Retina (tissue), 1 donor: Measurements from ENCODE around the gene GIPC2.
"Not testable (repeated sequence)": the region's sequence is repeated elsewhere in the genome, so short reads cannot be mapped to it uniquely, and the experiment has no call there.

ENCODE experiments used
- DNase-seq: peaks from one replicate; pipeline ENCODE4 v3.0.0-alpha.2; 2016

Gene GIPC2

DNA sequence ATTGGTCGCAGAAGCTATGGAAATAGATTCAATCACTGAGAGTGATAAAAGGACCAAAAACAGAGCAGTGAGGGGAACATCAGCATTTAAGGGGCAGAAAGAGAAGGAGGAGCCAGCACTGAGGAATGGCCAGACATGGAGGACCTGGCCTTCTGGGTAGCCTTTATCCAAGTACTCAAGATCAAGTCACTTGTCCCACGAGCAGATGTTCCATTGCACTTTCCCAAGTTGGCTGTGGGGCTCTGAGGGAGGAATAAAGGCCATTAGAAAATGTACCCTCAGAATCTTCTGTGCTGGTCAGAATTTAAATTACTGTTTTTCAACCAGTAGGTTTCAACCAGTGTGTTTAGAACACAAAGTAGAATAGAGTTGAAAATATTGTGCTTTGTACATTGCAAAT, 55.3 kb downstream of the GIPC2 start:
- DNase-seq, result no peak

DNA sequence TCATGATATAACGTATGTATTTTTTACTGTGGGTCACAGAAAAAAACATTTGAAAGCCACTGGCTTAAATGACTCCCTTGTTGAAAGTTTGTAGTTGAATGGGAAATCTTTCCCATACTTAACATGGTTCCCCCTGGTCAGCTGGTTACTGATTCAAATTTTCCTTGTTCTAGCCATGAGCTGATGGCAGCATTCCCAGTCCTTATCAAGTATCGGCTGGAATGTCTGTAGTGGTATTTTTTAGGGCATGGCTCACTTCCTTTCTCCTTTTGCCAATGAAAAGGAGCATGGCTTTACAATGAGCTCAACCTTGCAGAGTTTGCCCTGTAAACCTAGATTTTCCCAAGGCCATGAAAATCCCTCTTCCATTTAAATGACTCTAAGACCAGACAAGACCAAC, 55.7 kb downstream of the GIPC2 start:
- no peak for DNase-seq

DNA sequence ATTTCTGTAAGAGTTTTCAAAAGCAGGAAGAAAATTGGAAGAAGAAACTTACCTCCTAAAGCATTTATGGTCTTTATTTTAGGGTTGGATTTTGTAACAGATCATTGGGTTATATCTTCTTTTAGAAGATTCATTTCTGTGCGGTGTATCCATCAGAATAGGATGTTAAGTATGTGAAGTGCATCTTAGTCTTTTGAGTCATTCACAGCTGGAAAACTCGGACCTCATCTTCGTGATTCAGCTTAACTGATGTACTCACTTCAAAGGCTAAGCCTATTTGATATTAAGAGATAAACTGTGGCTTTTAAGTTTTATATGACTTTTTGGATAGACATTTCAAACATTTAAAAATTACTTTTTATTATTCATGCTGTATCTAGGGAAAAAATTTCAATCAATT, 56.3 kb downstream of the GIPC2 start:
- no peak for DNase-seq

DNA sequence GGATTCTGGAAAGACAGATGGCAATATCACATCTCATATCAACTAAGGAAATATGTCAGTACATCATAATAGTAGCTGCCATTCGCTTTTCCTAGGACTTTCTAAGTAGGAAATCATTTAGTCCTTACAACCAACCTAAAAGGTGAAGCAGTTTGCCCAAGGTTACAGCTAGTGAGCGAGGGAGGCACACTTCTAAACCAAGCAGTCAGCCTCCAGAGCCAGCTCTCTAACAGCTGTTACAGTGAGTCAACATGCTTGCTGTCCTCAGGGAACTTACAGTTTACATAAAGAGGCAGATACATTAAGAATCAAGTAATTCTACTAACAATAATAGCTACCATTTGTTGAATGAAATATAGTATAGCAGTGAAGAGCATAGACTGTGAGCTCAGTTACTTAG, 57.1 kb downstream of the GIPC2 start:
- no peak for DNase-seq

DNA sequence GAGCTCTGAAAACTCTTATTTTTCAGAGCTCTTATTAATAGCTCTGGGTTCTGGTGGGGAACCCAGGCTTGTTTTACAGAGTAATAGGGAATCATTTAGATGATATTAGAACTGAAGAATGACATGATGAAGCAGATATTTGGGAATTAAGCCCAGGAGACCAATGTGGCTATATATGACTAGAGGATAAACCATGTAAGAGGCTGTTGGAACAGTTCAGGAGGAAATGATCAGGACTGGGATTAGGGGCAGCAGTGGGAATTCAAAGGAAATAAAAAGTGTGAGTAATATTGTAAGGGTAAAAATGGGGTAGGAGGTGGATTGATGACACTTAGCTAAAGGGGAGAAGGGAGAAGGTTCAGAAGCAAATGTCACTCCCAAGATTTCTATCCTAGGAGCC, 58.6 kb downstream of the GIPC2 start:
- no peak for DNase-seq

DNA sequence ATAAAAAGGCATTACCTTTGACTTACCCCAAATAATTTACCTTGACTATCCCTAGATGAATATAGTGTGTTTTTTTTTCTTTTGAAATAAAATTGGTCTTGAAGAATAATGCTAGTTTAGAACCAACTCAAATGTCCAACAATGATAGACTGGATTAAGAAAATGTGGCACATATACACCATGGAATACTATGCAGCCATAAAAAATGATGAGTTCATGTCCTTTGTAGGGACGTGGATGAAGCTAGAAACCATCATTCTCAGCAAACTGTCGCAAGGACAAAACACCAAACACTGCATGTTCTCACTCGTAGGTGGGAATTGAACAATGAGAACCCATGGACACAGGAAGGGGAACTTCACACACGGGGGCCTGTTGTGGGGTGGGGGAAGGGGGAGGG, 63.9 kb downstream of the GIPC2 start:
- not testable (repeated sequence) for DNase-seq

DNA sequence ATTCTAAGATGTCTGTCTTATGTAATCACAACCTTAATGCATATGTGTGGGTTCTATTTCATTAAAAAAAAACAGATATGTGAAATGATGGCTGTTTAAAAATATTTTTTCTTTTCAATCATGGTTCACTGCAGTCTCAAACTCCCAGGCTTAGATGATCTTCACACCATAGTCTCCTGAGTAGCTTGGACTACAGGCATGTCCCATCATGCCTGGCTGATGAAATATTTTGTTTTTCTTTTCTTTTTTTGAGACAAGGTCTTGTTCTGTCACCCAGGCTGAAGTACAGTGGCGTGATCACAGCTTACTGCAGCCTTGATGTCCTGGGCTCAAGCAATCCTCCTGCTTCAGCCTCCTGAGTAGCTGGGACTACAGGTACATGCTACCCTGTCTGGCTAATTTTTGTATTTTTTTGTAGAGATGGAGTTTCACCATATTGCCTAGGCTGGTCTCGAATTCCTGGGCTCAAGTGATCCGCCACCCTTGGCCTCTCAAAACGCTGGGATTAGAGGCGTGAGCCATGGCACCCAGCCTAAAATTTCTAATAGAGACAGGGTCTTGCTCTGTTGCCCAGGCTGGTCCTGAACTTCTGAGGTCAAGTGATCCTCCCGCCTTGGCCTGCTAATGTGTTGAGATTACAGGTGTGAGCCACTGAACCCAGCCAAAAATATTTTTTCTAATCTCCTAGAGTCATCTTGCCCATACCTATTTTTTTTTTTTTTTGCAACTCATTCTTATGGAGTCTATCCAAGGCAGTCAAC, 67.6 kb downstream of the GIPC2 start:
- no peak for DNase-seq

DNA sequence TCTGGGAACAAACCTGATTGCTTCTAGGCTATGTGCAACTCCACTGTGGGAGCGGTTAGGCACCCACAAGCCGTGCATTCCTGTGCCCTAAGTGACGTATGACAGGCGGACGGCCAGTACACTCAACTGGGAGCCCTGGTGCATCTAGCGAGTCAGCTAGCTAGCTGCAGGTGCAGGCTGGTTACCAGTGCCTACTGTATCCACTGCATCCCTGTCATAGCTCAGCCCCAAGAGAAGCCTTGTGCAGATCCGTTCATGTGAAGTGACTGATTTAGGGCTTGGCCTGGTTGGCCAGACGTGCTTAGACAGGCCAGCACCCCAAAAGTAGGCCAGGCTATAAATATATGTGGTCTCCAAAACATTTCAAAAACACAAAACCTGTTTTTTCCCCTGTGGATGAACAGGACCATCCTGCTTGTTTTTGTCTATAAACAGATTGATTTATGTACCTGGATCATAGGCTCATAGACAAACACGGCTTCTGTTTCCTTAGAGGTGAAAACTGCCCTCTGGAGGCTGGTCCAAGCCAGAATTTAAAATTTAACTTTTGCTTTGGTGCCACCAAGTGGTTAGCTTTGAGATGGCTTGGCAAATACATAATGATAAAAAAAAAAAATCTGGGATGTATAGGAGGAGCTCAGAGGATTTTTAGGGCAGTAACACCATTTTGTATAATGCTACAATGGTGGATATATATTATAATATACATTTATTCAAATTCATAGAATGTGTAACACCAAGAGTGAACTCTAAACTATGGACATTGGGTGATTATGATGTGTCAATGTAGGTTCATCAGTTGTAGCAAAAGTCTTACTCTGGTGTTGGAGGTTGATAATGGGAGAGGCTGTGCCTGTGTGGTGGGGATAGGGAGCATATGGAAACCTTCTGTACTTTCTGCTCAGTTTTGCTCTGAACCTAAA, 68.5 kb downstream of the GIPC2 start:
- DNase-seq, result peak; percentile 79

DNA sequence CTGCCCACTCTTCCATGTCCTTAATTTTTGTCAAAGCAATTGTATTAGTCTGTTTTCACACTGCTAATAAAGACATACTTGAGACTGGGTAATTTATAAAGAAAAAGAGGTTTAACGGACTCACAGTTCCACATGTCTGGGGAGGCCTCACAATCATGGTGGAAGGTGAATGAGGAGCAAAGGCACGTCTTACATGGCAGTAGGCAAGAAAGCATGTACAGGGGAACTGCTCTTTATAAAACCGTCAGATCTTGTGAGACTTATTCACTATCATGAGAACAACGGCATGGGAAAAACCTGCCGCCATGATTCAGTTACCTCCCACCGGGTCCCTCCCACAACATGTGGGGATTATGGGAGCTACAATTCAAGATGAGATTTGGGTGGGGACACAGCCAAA, 74.7 kb downstream of the GIPC2 start:
- DNase-seq, result not testable (repeated sequence)

DNA sequence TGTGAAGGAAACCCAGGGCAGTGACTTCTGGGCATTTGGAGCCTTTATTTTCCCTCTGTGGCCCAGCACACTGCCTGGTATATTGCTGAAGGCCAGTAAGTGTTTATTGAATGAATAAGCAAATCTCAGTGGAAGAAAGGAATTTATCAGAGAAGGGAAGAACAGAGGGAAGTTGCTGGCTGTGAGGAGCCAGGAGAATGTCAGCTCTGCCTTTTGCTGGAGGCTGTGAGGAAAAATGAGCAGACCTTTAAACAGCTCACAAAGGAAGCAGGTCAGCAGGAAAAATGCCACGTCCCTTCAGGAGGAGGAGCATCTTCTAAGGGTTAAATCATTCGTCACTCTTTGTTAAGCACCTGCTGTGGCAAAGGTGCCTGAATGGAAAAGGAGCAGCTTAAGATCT, 75.9 kb downstream of the GIPC2 start:
- DNase-seq, result no peak

DNA sequence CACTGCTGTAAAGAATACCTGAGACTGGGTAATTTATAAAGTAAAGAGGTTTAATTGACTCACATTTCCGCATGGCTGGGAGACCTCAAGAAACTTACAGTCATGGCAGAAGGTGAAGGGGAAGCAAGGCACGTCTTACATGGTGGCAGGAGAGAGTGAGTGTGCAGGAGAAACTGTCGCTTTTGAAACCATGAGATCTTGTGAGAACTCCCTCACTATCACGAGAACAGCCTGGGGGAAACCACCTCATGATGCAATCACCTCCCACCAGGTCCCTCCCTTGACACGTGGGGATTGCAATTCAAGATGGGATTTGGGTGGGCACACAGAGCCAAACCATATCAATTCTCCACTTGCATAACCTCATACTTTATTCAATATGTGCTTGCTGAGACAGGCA, 76.6 kb downstream of the GIPC2 start:
- DNase-seq, result no peak

DNA sequence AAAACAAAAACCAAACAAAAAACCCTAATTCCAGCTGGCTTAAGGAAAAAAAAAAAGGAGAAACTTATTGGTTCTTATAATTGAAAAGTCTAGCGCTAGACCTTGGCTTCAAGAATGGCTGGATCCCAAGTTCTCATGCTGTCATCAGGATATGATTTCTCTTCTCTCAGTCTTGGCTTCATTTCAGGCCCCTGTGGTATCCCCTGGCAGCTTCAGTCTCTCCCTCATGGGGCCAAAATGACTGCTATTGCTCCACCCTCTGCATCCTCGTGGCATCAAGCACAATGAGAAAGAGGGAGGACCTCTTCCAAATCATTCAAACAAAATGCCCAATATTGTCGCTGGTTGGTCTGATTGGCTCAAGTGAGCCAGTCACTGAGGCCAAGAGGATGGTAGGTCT, 80.7 kb downstream of the GIPC2 start:
- no peak for DNase-seq

DNA sequence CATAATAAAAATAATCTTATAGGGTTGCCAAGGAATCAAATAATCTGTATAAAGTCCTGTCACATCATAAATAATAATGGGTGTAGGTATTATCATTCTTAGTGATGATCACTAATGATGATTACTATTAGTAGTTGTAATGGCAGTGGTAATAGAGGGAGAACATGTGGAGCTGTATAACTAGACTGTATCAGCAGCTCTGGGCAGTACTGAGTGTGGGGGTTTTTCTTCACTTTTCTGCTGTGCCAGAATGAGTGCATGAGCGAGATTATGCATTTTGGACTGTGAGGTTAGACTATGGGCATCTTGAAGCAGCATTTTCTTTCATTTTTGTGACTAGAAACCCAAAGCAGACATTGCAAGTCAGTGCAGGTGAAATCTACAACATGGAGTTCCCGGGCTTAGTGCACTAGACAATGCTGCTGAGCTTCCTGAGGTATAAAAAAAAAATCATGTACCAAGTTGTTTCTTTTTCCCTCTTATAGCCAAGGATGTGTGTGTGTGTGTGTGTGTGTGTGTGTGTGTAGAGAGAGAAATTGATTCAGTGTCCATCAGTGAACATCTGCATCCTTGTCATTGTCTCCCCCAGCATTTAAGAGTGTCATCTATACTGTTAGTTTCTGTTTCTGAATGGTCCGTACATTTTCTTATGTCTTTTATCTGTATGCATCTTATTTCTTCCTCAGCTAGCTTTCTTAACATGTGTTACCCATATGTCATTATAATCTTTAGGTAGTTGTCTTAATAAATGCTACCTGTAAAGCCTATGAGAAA, 86.6 kb downstream of the GIPC2 start:
- DNase-seq, result no peak

DNA sequence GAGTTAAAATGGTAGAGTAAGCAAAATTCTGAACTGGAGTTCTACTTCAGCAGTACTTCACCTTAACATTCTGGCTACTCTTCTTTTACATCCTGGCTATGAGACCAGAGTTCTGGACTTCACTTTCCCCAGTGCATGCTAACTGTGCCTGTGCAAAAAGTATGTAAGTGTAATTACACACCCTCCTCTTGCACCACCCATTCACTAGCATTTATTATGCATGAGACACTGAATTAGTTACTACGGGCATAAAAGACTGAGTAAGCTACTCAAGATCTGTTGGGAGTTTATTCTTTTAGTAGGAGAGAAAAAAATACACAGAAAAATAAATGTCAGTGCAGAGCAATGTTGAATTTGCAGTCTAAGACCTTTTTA, 87.2 kb downstream of the GIPC2 start:
- DNase-seq, result no peak

DNA sequence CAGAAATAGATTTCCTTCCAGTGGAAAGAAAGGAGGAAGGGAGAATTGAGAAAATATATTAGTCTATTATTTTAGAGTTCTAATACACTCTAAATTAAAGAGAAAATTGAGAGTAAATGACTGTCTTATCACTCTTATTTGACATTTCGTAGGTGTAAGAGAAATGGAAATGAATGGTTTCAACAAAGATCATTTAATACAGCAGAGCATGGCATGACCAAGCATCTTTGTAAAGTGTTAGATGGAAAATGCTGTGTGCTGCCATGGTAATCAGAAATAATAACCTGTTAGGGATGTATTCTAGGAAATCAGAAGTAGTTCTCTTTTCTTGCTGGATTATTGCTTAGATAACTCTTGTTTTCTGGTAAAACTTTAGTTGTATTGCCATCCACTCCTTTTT, 90.9 kb downstream of the GIPC2 start:
- DNase-seq, result no peak

DNA sequence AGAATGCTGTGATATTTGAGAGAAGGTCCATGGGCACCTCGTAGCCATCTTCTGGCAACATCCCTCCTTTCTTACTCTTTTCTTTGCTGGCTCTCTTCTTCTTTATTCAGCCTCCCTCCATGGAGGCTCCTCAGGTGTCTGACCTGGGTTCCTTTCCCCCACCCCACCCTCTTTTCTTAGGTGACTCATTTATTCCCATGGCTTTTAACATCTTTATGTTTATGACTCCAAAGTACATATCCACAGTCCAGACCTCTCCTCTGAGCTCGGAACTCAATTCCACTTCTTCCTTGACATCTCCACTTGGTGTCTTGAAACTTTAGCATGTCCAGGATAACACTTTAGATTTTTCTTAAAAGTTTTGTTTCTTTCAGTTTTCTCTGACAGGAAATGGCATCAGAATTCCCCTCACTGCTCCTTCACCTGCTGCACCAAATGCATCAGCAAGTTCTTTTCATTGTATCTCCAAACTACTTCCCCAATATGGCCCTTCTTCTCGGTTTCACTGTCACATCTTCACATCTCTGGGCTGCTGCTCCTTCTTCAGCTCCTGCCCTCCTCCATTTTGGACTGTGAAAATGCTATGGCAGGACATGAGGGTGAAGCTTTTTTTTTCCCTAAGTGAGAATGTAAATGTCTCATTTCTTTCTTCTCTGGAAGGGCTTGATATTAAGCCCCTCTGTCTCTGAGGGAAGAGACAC, 95.9 kb downstream of the GIPC2 start:
- DNase-seq, result no peak

DNA sequence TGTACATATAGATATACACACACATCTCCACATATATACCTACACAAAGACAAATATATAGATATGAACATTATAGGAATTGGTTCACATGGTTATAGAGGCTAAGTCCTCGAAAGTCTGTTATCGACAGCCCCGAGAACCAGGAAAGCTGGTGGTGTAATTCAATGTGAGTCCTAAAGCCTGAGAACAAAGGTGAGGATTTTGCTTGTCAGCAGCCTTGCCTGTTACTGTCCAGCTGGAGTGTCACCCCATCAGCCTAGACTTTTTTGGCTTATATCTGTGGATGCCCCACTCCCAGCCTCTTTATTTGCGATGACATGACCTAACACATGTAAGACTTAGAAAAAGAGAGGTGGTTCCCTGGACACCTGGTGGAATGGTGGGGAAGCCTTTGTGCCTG, 97.0 kb downstream of the GIPC2 start:
- no peak for DNase-seq

DNA sequence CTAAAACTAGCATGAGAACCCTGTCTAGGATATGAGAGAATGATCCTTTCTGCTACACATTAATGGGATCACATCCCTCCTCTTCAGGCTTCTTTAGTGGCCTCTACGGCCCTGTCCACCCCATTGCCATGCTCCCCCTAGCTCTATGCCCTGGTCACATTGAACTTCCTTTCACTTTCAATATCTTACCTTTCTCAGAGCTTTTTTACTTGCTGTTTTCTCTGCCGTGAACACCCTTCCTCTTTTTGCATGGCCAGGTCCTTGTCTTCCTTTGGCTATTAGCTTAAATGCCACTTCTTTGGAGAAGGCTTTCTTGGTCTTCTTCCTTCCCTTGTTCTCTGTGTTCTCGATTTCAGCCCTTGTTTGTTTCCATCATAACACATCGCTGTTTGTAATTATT, 97.4 kb downstream of the GIPC2 start:
- no peak for DNase-seq

DNA sequence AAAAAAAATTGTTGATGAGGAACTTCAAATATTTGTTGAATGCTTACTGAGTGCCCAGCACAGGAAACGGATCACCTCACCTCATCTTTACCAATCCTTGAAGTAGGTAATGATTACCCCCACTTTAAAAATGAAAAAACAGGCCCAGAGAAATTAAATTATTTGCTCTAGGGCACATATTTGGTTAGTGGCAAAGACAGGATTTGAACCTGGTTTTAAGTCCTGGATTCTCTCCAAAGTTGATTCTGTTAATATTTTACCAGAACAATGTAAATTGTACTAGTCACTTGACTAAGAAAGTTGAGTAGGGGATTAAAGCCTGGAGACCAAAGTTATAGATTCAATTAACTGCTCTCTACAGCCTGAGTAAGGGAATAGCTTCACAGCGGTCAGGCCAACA, 97.9 kb downstream of the GIPC2 start:
- DNase-seq, result no peak

DNA sequence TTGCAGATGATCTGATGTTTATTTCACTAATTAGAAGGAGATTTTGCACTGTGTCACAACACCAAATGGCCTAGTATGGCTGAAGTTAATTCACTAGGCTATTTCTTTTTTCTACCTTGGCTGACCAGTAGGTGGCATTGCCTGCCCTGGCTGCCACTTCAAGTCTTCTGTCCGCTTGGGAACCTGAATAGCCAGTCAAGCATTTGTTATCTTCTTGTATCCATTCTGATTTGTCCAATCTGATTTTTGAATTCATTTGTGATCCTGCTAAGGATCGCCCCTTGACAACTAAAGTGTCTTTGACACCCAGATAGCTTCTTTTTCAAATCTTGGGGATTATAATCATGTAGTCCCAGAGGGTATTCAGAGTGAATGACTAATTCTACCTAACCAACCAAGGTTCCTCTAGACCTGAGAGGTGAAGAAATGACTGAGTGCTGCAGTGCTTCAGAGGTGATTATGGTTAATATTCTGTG, 99.4 kb downstream of the GIPC2 start:
- DNase-seq, result peak; percentile 54

DNA sequence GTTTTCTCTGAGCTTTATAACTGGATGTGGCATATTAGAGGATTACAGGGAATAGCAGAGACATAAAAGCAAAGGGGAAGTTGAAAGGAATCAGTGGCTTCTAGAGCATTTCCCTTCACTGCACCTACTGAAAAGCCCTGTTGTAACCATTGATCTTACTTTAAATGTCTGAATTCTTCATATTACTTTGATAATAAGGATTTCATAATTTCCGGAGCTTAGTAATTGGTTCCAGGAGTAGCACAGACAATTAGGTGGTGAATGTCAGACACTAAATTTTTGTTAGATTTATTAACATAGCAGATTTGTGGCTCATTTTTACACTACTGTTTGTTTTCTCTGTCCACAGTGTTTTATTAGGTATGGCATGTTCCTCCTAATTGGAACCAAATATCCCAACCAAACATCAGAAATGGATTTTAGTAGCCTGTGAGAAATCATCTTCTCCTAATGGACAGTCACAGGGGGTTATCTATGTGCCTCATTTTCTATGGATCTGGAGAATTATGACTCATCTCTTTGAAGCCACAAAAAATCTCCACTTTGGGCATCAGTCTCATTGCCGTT, 100.5 kb downstream of the GIPC2 start:
- no peak for DNase-seq

DNA sequence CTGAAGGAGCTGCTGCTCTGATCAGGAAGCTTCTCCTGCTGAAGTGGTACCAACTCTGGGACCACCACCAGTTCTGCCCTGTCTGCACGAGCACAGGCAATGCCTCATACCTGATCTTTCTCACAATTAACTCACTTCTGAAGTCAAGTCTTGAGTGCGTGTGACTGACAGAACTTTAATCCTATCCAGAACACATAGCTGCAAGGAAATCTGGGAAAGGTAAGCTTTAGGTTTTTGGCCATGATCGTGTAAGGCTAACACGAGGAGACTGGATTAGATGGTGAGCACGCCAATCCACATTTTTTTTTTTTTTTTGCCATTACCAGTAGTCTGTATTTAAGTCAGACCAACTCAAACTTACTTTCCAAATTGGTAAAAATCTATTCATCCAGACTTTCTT, 101.3 kb downstream of the GIPC2 start:
- no peak for DNase-seq
